ENCODE data around the gene PARD6G.
"Not testable (repeated sequence)": the region's sequence is repeated elsewhere in the genome, so short reads cannot be mapped to it uniquely, and the experiment has no call there.

The PARD6G gene

GRCh38 chr18:80167931-80168330 lies 79.4 kb downstream of the PARD6G start:
- Histone ChIP-seq H3K4me1 (peaks cover 16 to 36% (median 29%) of the 10 kb centered on the region in 10 experiments), H3K36me3 (peaks cover 0 to 12% (median 0%) of the 10 kb centered on the region in 11 experiments; a peak in 4 of 22 replicates), H3K27me3 (no peaks in the 10 kb centered on the region), H3K9ac (no peak overlapping the region), H4K20me1 (no peaks in the 10 kb centered on the region), H3K4me2 (peak overlapping the region in 9 of 11 experiments; percentile 50 to 91 (median 77); a peak in 17 of 22 replicates), H3K4me3 (no peak overlapping the region), H3K27ac (no peak overlapping the region), H3K9me3 (replicated peaks in 1 of 11) (peaks cover 31 to 48% (median 40%) of the 10 kb centered on the region in 11 experiments)
- no peak for TF ChIP-seq Cebpa-rat (IDR thresholded peaks at IDR 0.05)

- Histone ChIP-seq H4K20me1 (no peaks in the 10 kb centered on the region), H3K9ac (no peak overlapping the region), H3K9me3 (replicated peaks in 1 of 11) (peaks cover 32 to 51% (median 46%) of the 10 kb centered on the region in 11 experiments), H3K36me3 (peaks cover 0 to 12% (median 0%) of the 10 kb centered on the region in 11 experiments; a peak in 5 of 22 replicates), H3K27me3 (no peaks in the 10 kb centered on the region), H3K4me1 (peaks cover 16 to 36% (median 29%) of the 10 kb centered on the region in 10 experiments), H3K4me3 (no peak overlapping the region), H3K27ac (no peak overlapping the region), H3K4me2 (peak overlapping the region in 8 of 11 experiments; percentile 50 to 91 (median 80); a peak in 12 of 22 replicates)
- no peak for TF ChIP-seq Cebpa-rat (IDR thresholded peaks at IDR 0.05)
Measured at GRCh38 chr18:80167331-80167730, 80.0 kb downstream of the PARD6G start.

DNA sequence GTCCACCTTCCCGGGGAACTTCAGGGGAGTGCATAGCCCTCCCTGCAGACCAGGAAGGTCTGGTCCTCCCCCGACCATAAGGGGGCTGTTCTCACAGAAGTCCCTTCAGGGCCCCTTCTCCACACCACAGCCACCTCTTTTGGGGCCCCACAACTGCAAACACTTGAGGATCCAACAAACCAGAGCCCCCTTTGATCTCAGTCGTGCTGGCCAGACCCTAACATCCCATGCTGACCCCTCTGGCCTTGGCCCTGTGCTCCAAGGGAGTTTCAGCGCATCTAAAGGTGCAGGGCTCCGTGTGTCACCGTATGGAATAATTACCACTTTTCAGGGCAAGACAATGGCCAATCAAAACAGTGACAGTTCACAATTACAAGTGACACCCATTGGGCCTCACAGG lies 80.6 kb downstream of the PARD6G start:
- Histone ChIP-seq H3K4me2 (no peak overlapping the region), H3K4me3 (no peak overlapping the region), H4K20me1 (peaks cover 0 to 5% (median 0%) of the 10 kb centered on the region in 11 experiments; a peak in 1 of 22 replicates), H3K36me3 (peaks cover 0 to 12% (median 0%) of the 10 kb centered on the region in 11 experiments; a peak in 5 of 22 replicates), H3K27me3 (no peaks in the 10 kb centered on the region), H3K4me1 (peaks cover 16 to 39% (median 31%) of the 10 kb centered on the region in 10 experiments), H3K27ac (no peak overlapping the region), H3K9me3 (replicated peaks in 1 of 11) (peaks cover 32 to 51% (median 46%) of the 10 kb centered on the region in 11 experiments), H3K9ac (no peak overlapping the region)
- TF ChIP-seq Cebpa-rat (IDR thresholded peaks at IDR 0.05), result no peak

DNA sequence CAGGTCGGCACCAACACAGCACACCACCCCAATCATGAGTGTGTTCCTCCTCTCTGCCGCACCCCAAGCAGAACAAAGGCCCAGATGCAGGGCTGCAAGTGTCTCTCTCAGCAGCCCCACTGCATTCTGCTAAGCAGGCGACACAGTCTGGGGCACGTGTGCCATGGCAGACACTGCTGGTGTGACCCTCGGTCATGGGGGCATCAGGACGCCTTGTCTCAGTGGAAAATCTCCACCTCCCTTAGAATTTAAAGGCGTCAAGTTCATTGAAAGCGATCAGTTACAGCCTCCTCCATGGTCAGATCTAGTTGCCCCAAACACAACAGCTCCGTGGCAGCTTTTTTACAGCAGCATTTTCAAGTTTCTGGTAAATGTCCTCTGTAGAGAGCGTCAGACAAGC lies 81.1 kb downstream of the PARD6G start:
- Histone ChIP-seq H3K27ac (no peak overlapping the region), H3K4me3 (no peak overlapping the region), H4K20me1 (peaks cover 0 to 8% (median 0%) of the 10 kb centered on the region in 11 experiments; a peak in 2 of 22 replicates), H3K9ac (no peak overlapping the region), H3K27me3 (no peaks in the 10 kb centered on the region), H3K4me1 (peaks cover 16 to 44% (median 36%) of the 10 kb centered on the region in 10 experiments), H3K4me2 (no peak overlapping the region), H3K9me3 (replicated peaks in 1 of 11) (peaks cover 32 to 51% (median 46%) of the 10 kb centered on the region in 11 experiments), H3K36me3 (peaks cover 0 to 12% (median 0%) of the 10 kb centered on the region in 11 experiments; a peak in 5 of 22 replicates)
- no peak for TF ChIP-seq Cebpa-rat (IDR thresholded peaks at IDR 0.05)

DNA sequence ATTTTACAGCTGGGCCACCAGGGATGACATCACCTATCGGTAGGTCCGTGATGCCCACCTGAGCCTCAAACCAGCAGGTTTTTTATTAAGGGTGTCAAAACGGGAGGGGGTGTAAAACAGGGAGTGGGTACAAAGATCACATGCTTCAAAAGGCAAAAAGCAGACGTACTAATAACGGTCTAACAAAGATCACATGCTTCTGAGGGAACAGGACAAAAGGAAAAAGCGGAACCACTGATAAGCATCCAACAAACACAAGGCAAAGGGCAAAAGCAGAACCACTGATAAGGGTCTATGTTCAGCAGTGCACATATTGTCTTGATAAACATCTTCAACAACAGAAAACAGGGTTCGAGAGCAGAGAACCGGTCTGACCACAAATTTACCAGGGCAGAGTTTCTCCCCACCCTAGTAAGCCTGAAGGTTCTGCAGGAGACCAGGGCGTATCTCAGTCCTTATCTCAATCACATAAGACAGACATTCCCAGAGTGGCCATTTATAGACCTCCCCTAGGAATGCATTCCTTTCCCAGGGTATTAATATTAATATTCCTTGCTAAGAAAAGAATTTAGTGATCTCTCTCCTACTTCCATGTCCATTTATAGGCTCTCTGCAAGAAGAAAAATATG lies 82.5 kb downstream of the PARD6G start:
- Histone ChIP-seq H3K36me3 (peaks cover 0 to 12% (median 0%) of the 10 kb centered on the region in 11 experiments; a peak in 5 of 22 replicates), H4K20me1 (peaks cover 0 to 18% (median 0%) of the 10 kb centered on the region in 11 experiments; a peak in 7 of 22 replicates), H3K4me1 (peaks cover 23 to 49% (median 46%) of the 10 kb centered on the region in 10 experiments), H3K9me3 (replicated peaks in 1 of 11) (peaks cover 32 to 51% (median 46%) of the 10 kb centered on the region in 11 experiments)
- H3K9ac ChIP-seq, H3K4me2 ChIP-seq, H3K27me3 ChIP-seq, H3K27ac ChIP-seq, H3K4me3 ChIP-seq: not testable (repeated sequence)

DNA sequence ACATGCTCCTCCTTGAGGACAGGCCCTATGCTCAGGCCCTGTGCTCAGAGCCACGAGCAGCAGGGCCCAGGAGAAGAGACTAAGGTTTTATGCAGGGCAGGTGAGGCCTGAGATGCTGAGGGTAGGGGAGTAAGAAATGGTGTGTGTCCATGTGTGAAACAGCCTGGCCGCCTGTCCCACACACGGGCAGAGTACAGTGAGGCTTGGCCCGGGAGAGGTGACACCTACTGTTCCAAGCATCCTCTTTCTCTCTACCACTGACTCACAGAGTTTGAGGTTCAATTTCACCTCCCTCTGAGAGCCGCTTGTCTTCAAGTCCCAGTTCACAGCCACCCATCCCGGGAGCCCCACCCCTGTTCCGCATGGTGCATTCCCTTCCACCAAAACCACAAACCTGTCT lies 84.1 kb downstream of the PARD6G start:
- Histone ChIP-seq H3K4me2 (no peak overlapping the region), H3K27ac (no peak overlapping the region), H3K9me3 (replicated peaks in 1 of 11) (peaks cover 32 to 51% (median 46%) of the 10 kb centered on the region in 11 experiments), H3K4me1 (peaks cover 14 to 46% (median 40%) of the 10 kb centered on the region in 10 experiments; a peak in 19 of 20 replicates), H3K27me3 (no peaks in the 10 kb centered on the region), H4K20me1 (peaks cover 0 to 21% (median 0%) of the 10 kb centered on the region in 11 experiments; a peak in 7 of 22 replicates), H3K4me3 (no peak overlapping the region), H3K9ac (no peak overlapping the region), H3K36me3 (peaks cover 0 to 12% (median 0%) of the 10 kb centered on the region in 11 experiments; a peak in 5 of 22 replicates)
- no peak for TF ChIP-seq Cebpa-rat (IDR thresholded peaks at IDR 0.05)

DNA sequence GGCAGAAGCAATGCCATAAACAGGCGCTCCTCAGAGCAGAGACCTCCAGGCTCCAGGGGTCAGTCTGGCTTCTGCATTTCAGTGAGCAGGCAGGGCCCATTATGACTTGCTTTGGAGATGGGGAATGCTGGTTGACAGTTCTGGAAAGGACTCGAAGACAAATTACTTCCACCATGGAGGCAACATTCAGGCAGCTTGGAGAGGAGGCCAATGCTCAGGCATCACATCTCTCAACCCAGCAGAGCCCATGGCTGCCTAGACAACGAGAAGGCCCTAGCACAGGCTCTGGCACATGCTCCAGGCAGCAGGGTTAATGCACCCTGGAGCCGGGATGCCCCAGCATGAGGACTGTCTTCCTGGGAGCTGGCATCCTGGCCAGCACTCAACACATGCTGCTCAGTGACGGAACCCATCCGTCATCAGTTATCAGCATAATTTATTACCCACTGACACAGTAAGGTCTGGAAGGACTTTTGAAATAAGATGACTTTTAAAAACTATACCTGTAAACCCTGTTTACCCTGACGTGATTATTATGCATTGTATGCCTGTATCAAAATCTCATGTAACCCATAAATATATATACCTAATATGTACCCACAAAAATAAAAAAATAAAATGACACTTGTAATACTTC lies 85.4 kb downstream of the PARD6G start:
- H3K27ac ChIP-seq, result peak overlapping the region in 3 of 11 experiments; percentile 11 to 52 (median 24); a peak in 3 of 22 replicates
- peak overlapping the region in 8 of 11 experiments; percentile 77 to 96 (median 92); a peak in 13 of 22 replicates for H3K4me2 ChIP-seq
- no peaks in the 10 kb centered on the region for H3K27me3 ChIP-seq
- H4K20me1 ChIP-seq, result peaks cover 0 to 21% (median 0%) of the 10 kb centered on the region in 11 experiments; a peak in 7 of 22 replicates
- H3K9me3 ChIP-seq (replicated peaks in 1 of 11), result peaks cover 32 to 46% (median 43%) of the 10 kb centered on the region in 11 experiments
- no peak for TF ChIP-seq Cebpa-rat (IDR thresholded peaks at IDR 0.05)
- H3K4me3 ChIP-seq, result no peak overlapping the region
- H3K36me3 ChIP-seq, result peaks cover 0 to 12% (median 0%) of the 10 kb centered on the region in 11 experiments; a peak in 5 of 22 replicates
- no peak overlapping the region for H3K9ac ChIP-seq
- peaks cover 10 to 37% (median 31%) of the 10 kb centered on the region in 10 experiments; a peak in 19 of 20 replicates for H3K4me1 ChIP-seq

DNA sequence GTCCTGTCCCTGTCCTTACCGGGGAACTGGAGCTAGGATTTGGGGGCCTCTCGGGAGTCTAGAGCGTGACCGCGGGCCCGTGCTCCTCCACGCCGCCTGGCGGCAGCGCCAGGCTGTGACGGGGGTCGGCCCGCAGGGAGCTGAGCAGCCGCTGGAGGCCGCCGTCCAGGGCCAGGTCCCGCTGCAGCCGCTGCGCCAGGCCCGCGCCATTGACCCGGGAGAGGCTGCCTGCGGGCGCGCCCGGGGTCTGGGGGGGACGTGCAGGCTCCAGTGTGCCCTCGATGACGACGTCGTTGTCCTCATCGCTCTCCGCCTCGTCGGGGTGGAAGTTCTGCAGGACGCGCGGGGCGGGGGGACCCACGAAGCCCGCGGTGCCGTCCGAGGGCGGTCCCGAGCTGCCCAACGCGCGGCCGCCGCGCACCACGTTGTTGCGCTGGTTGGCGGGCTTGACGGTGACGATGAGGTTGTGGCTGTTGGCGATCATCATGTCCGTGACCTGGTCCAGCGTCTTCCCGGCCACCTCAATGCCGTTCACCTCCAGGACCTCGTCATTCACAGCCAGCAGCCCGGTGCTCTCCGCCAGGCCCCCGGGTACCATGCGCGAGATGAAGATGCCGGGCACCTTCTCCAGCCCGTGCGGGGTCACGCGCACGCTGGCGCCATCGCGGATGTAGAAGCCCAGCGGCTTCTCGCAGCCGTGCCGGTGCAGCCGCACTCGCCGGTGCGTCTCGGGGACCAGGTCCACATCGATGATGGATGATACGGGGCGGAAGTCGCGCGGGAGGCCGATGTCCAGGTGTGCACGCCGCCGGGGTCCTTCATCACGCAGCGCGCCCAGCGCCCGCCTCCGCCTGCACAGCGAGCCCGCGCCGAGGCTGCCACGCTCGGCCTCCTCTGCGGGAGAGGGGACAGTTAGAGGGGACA lies 87.3 kb downstream of the PARD6G start:
- H4K20me1 ChIP-seq, result peaks cover 0 to 25% (median 0%) of the 10 kb centered on the region in 11 experiments; a peak in 8 of 22 replicates
- peaks cover 0 to 12% (median 0%) of the 10 kb centered on the region in 11 experiments; a peak in 5 of 22 replicates for H3K36me3 ChIP-seq
- H3K4me3 ChIP-seq, result peak overlapping the region in 2 of 10 experiments; percentile 6 to 29; a peak in 2 of 20 replicates
- peak overlapping the region in 3 of 11 experiments; percentile 52 to 61 (median 56); a peak in 6 of 22 replicates for H3K27ac ChIP-seq
- H3K9me3 ChIP-seq (replicated peaks in 1 of 11), result peaks cover 22 to 27% (median 25%) of the 10 kb centered on the region in 11 experiments
- no peaks in the 10 kb centered on the region for H3K27me3 ChIP-seq
- TF ChIP-seq Cebpa-rat (IDR thresholded peaks at IDR 0.05), result no peak
- H3K4me1 ChIP-seq, result peaks cover 10 to 37% (median 31%) of the 10 kb centered on the region in 10 experiments; a peak in 19 of 20 replicates
- H3K4me2 ChIP-seq, result peak overlapping the region; percentile 20 to 96 (median 87); a peak in 21 of 22 replicates
- peak overlapping the region in 3 of 11 experiments; percentile 27 to 65 (median 54); a peak in 6 of 22 replicates for H3K9ac ChIP-seq

Data from BLaER1 treated with 17β-estradiol and CSF1 and Interleukin-3, amounts not matched to agents 10 nM and 100 nM (cell line).